Measurements from ENCODE around the gene SUN3. TPM values are rescaled to one million over a fixed set of nuclear protein-coding genes. Genes with fewer than 3 reads are reported as not detected.

Gene SUN3
- total and polyA plus RNA-seq, 9 of the 15 experiments (the other 6 are each of a cell fraction or from before 2014, with no cell fraction given), result 0.04 to 0.06 TPM; not detected in 7

- TF ChIP-seq RREB1 (CRISPR knock-in tag; IDR thresholded peaks at IDR 0.05), result no peak
Measured at GRCh38 chr7:47953822-47954221, 75.1 kb downstream of the SUN3 start (continued).

GRCh38 chr7:47952224-47952623 is 76.7 kb downstream of the SUN3 start:
- CTCF ChIA-PET (ENCODE audit: low intra/inter-chr PET ratio), result no interaction called here
- BruUV-seq (replicated peaks), result no TSS peak
- Histone ChIP-seq H3K4me3 (no peak overlapping the region), H3K4me2 (ENCODE audit: insufficient read depth, low read length) (no peak overlapping the region), H3K79me2 (ENCODE audit: control insufficient read depth, insufficient read depth, low read length) (no peaks in the 10 kb centered on the region), H3K9me1 (ENCODE audit: control insufficient read depth, insufficient read depth, low read length) (no peaks in the 10 kb centered on the region), H3K9me3 (replicated peaks; ENCODE audit: control insufficient read depth, insufficient read depth, low read depth, low read length) (no peaks in the 10 kb centered on the region; the same call in 1 of the 2 replicates), H4K20me1 (replicated peaks; ENCODE audit: control insufficient read depth, insufficient read depth, low read length) (no peaks in the 10 kb centered on the region; the same call in 1 of the 2 replicates), H3K4me1 (replicated peaks in 1 of 2; ENCODE audit: control insufficient read depth in 2 of 2, insufficient read depth in 2 of 2, low read length in 2 of 2) (no peaks in the 10 kb centered on the region), H3K27ac (ENCODE audit: extremely low read depth, low read depth, low read length) (no peak overlapping the region), H3K27me3 (ENCODE audit: control insufficient read depth in 2 of 2, insufficient read depth in 2 of 2, low read length in 2 of 2) (peaks cover 8 to 29% of the 10 kb centered on the region in 2 experiments; a peak in 3 of 5 replicates), H2AFZ (ENCODE audit: low read depth, low read length) (no peak overlapping the region), H3K9ac (ENCODE audit: insufficient read depth in 1 of 2, low read depth in 2 of 2, low read length in 2 of 2) (no peak overlapping the region), H3K36me3 (ENCODE audit: control insufficient read depth, insufficient read depth, low read length) (peaks cover 13% of the 10 kb centered on the region; the same call in 1 of the 3 replicates)
- in situ Hi-C loops (cut with MboI) (no loop called here), intact Hi-C loops (cut with micrococcal nuclease) (no loop called here)
- ATAC-seq (no peak), DNase-seq (ENCODE audit: extremely low read depth in 1 of 4, low spot score in 3 of 4) (no peak), FAIRE-seq (no peak)
- WGBS (ENCODE audit: insufficient coverage, low coverage, missing lambda C conversion rate), result 21% methylated on average over 4 of the region's 4 CpGs
- POLR2A ChIA-PET, result interaction anchor here (0.8 kb wide), 1 partner anchor 140 kb away, joined by 3 read pairs; no protein-coding TSS in a partner anchor
- TF ChIP-seq MGA (IDR thresholded peaks at IDR 0.05) (no peak), MBD2 (IDR thresholded peaks at IDR 0.05; ENCODE audit: borderline replicate concordance, low read depth) (no peak)
